ENCODE data around the gene C17orf50. TPM values are rescaled to one million over a fixed set of nuclear protein-coding genes. Genes with fewer than 3 reads are reported as not detected.

Gene C17orf50
- not detected for total RNA-seq
- long read RNA-seq, donor 1, result 0 reads
- long read RNA-seq, donor 2, result 0 reads

DNA sequence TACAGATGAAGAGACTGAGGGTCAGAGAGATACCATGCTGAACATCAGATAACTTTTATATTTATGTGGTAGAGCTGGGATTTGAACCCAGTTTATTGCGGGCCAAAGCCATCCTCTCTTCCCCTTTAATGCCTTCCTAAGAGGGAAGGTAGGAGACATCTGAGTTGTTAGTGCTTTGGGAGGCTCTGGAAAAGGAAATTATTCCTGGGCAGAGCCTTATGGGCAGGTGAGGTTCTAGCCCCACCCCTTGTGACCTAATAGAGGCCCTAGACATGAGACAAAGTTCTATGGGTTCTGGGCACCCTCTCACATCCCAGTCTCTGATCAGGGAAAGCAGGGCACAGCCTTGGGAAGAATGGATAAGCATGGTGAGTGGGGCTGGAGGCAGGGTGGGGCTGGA, at the start of gene C17orf50:
Gene C17orf50, plus strand, starts transcription at position 301 of the 400 bp plus-strand sequence. Its CDS starts 55 bp downstream, at position 356.
- ATAC-seq (no peak), DNase-seq (no peak)
- H3K4me1 ChIP-seq (ENCODE audit: low read depth), result peaks cover 8% of the 10 kb centered on the region
- intact Hi-C loops (cut with DNase I, micrococcal nuclease), result no loop called here
- H3K4me3 ChIP-seq, result no peak within 1 kb of the TSS
- no peaks in the 10 kb centered on the region for H3K9me3 ChIP-seq
- no peaks in the 10 kb centered on the region for H3K36me3 ChIP-seq (ENCODE audit: low read depth)
- TF ChIP-seq, protein P1, sequence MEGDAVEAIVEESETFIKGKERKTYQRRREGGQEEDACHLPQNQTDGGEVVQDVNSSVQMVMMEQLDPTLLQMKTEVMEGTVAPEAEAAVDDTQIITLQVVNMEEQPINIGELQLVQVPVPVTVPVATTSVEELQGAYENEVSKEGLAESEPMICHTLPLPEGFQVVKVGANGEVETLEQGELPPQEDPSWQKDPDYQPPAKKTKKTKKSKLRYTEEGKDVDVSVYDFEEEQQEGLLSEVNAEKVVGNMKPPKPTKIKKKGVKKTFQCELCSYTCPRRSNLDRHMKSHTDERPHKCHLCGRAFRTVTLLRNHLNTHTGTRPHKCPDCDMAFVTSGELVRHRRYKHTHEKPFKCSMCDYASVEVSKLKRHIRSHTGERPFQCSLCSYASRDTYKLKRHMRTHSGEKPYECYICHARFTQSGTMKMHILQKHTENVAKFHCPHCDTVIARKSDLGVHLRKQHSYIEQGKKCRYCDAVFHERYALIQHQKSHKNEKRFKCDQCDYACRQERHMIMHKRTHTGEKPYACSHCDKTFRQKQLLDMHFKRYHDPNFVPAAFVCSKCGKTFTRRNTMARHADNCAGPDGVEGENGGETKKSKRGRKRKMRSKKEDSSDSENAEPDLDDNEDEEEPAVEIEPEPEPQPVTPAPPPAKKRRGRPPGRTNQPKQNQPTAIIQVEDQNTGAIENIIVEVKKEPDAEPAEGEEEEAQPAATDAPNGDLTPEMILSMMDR (IDR thresholded peaks at IDR 0.05), result no peak

DNA sequence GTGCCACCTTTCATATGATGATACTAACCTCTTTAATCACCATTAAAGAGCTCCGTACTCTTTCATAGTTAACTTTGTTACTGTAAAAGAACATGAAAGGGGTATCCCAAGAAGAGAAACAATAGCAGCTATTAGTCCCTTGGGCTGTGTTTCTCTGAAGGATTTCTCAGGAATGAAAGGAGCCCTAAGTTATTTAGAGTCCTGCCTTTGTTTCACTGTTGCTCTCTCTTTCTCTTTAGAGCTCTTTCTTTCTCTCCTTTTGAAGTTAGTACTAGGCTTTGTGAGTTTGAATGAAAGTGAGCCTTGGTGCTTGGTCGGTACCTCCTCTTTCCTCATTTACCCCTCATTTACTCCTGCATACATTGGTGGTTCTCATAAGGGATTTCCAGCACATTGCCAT, 49.7 kb upstream of the C17orf50 start:
- Histone ChIP-seq H3K4me3 (no peak overlapping the region), H3K9me3 (no peaks in the 10 kb centered on the region), H3K4me1 (ENCODE audit: low read depth) (no peaks in the 10 kb centered on the region), H3K36me3 (ENCODE audit: low read depth) (no peaks in the 10 kb centered on the region)
- intact Hi-C loops (cut with DNase I, micrococcal nuclease), result no loop called here
- no peak for ATAC-seq
- DNase-seq, result no peak
- TF ChIP-seq, protein P1 (IDR thresholded peaks at IDR 0.05), result no peak

DNA sequence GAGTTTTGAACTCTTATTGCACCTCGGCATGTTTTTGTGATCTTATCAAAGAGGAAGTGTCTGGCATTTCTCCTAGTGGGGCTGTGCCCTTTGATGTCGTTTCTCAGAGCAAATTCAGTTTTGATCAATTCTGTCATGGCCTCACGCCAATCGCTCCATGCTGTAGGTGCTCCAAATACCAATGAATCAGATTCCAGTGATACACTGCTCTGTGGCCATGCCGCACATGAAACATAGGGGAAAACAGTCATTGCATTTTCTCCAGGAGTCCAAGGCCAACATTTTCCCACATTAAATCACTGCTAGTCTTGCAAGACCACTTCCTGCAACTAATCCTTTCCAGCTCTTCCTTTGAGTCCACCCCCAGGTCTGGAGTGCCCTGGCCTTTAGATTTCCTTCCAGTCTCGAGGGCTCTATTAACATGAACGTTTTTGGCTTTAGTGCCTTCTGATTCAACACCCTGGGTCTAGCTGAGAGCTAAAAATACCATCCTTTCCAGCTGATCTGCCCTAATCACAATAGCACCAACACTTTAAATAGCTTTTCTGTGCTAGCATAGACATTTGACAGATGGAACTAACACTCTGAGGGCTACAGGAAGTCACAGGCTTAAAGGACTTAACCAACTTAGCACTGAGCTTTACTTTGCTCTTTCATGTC, 47.5 kb upstream of the C17orf50 start:
- Histone ChIP-seq H3K9me3 (no peaks in the 10 kb centered on the region), H3K4me3 (no peak overlapping the region), H3K4me1 (ENCODE audit: low read depth) (no peaks in the 10 kb centered on the region), H3K36me3 (ENCODE audit: low read depth) (no peaks in the 10 kb centered on the region)
- intact Hi-C loops (cut with DNase I, micrococcal nuclease), result no loop called here
- TF ChIP-seq, protein P1 (IDR thresholded peaks at IDR 0.05), result no peak
- DNase-seq, result no peak
- ATAC-seq, result no peak

DNA sequence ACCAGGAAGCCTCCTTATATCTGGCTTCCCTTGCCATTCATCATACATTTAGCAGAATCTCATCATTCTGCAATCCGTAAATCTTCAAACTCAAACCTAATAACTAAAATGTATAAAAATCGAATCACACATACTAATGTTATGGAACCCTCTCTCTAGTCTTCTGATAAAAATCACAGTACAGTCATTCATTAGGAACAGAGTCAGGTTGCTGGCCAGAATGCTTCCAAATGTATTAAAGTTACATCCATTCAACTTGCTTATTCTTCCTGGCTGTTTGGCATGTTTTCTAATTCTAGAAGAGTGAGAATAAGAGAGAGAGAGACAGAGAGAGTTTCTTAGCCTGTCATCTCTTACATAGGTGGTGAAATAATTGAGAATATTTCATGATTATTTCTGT, 45.7 kb upstream of the C17orf50 start:
- no peak overlapping the region for H3K4me3 ChIP-seq
- ATAC-seq (no peak), DNase-seq (no peak)
- intact Hi-C loops (cut with DNase I, micrococcal nuclease), result no loop called here
- no peaks in the 10 kb centered on the region for H3K4me1 ChIP-seq (ENCODE audit: low read depth)
- no peaks in the 10 kb centered on the region for H3K36me3 ChIP-seq (ENCODE audit: low read depth)
- TF ChIP-seq, protein P1 (IDR thresholded peaks at IDR 0.05), result no peak
- H3K9me3 ChIP-seq, result no peaks in the 10 kb centered on the region

DNA sequence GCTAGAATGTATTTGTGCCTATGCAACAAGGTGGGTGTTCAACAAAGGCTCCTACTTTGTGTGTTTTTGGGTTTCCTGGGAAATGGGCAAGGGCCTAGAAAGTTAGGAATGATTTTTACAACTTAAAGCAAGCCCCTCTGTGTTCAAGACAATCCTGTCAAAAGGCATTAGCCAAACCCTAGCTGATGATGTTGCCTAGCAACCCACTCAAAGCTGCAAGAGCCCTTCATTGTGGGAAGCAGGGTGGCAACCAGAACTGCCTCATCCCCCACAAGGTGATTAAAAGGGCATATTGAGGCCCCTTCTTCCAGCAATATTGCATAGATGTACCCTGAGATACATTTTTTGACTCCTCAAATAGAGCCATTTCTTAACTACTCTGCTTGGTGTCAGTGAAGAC, 45.3 kb upstream of the C17orf50 start:
- TF ChIP-seq, protein P1 (IDR thresholded peaks at IDR 0.05), result no peak
- Histone ChIP-seq H3K4me3 (no peak overlapping the region), H3K9me3 (no peaks in the 10 kb centered on the region), H3K36me3 (ENCODE audit: low read depth) (no peaks in the 10 kb centered on the region), H3K4me1 (ENCODE audit: low read depth) (no peaks in the 10 kb centered on the region)
- intact Hi-C loops (cut with DNase I, micrococcal nuclease), result no loop called here
- no peak for ATAC-seq
- DNase-seq, result no peak
